Vagina (tissue), 2 donors: ENCODE measurements around the gene ADRB2.

ENCODE experiments used
- POLR2A ChIP-seq, 2 donors: fragments of 450-650 bp; IDR thresholded peaks; one replicate each; pipeline ENCODE4 v1.6.1; 2017; ENCODE audit warnings: antibody characterized with exemption in 2 of 2, mild to moderate bottlenecking in 2 of 2, moderate library complexity in 2 of 2
- POLR2AphosphoS5 ChIP-seq, 2 donors: sonication (generic); formaldehyde crosslinking; IDR thresholded peaks; one replicate each; pipeline ENCODE4 v1.9.0; 2017; ENCODE audit warnings: antibody characterized with exemption in 2 of 2, mild to moderate bottlenecking in 2 of 2, low read depth in 1 of 2; ENCODE audit not compliant: insufficient read depth in 1 of 2
- TF ChIP-seq, protein P1 (sequence below), 3 experiments: fragments of 450-650 bp in 2 of 3; fragments of 200-600 bp in 1 of 3; sonication (generic) in 1 of 3; IDR thresholded peaks; one replicate each; pipeline ENCODE4 v1.5.1; 2017 to 2019; ENCODE audit warnings: antibody characterized with exemption in 3 of 3, mild to moderate bottlenecking in 2 of 3, moderate library complexity in 2 of 3

DNA sequence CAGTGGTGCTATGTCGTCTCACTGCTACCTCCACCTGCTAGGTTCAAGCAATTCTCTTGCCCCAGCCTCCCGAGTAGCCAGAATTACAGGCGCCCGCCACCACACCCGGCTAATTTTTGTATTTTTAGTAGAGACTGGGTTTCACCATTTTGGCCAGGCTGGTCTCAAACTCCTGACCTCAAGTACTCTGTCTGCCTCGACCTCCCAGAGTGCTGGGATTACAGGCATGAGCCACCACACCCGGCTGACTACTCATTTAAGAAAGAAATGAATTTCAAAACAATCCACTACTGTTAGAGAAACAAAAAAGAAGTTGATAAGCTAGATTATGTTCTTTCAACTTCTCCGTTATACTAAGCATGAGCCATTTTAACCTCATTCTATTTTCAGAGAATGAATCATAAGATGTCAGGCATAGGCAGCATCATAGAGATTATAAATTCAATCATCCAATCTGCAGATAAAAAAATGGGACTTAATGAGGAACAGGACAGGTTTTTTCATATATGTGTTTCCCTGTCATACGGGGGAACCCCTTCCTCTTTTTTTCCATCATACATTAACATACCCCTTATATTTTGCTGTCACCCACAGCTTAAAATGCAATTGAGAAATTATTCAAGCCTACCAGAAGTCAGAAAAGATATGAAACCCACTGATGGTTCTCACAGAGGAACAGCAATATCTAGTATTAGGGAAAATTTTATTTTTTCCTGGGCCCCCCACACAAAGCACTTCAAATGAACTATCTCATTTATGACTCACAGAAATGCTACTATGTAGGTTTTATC is 26.5 kb upstream of the ADRB2 start:
- TF ChIP-seq, protein P1, sequence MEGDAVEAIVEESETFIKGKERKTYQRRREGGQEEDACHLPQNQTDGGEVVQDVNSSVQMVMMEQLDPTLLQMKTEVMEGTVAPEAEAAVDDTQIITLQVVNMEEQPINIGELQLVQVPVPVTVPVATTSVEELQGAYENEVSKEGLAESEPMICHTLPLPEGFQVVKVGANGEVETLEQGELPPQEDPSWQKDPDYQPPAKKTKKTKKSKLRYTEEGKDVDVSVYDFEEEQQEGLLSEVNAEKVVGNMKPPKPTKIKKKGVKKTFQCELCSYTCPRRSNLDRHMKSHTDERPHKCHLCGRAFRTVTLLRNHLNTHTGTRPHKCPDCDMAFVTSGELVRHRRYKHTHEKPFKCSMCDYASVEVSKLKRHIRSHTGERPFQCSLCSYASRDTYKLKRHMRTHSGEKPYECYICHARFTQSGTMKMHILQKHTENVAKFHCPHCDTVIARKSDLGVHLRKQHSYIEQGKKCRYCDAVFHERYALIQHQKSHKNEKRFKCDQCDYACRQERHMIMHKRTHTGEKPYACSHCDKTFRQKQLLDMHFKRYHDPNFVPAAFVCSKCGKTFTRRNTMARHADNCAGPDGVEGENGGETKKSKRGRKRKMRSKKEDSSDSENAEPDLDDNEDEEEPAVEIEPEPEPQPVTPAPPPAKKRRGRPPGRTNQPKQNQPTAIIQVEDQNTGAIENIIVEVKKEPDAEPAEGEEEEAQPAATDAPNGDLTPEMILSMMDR (IDR thresholded peaks at IDR 0.05) = no peak
- TF ChIP-seq POLR2AphosphoS5 (IDR thresholded peaks at IDR 0.05; ENCODE audit: insufficient read depth in 1 of 2, low read depth in 1 of 2) = no peak
- no peak for TF ChIP-seq POLR2A (IDR thresholded peaks at IDR 0.05)
